ENCODE data around the gene MYBPHL.
"Not testable (repeated sequence)": the region's sequence is repeated elsewhere in the genome, so short reads cannot be mapped to it uniquely, and the experiment has no call there.

The MYBPHL gene

GRCh38 chr1:109293026-109293425 is 13.8 kb downstream of the MYBPHL start:
- TF ChIP-seq CTCF (IDR thresholded peaks at IDR 0.05; ENCODE audit: insufficient read depth, low read length, poor library complexity, severe bottlenecking), result no peak
- Histone ChIP-seq H3K36me3 (ENCODE audit: control insufficient read depth, insufficient read depth, low read length) (no peaks in the 10 kb centered on the region), H3K27me3 (replicated peaks; ENCODE audit: control insufficient read depth, insufficient read depth, low read length) (no peaks in the 10 kb centered on the region; the same call in 1 of the 2 replicates), H3K4me3 (replicated peaks; ENCODE audit: low read depth, low read length) (no peak overlapping the region)
- no peak for DNase-seq (ENCODE audit: extremely low read depth, insufficient read length)

- H3K36me3 ChIP-seq (ENCODE audit: control insufficient read depth, insufficient read depth, low read length), result no peaks in the 10 kb centered on the region
- no peak for DNase-seq (ENCODE audit: extremely low read depth, insufficient read length)
- H3K4me3 ChIP-seq (replicated peaks; ENCODE audit: low read depth, low read length), result no peak overlapping the region
- TF ChIP-seq CTCF (IDR thresholded peaks at IDR 0.05; ENCODE audit: insufficient read depth, low read length, poor library complexity, severe bottlenecking), result no peak
- H3K27me3 ChIP-seq (replicated peaks; ENCODE audit: control insufficient read depth, insufficient read depth, low read length), result no peaks in the 10 kb centered on the region; the same call in 1 of the 2 replicates
These were observed 14.4 kb downstream of the MYBPHL start for GRCh38 chr1:109292364-109292763.

GRCh38 chr1:109290998-109291397 is 15.8 kb downstream of the MYBPHL start:
- Histone ChIP-seq H3K4me3 (replicated peaks; ENCODE audit: low read depth, low read length) (no peak overlapping the region), H3K27me3 (replicated peaks; ENCODE audit: control insufficient read depth, insufficient read depth, low read length) (no peaks in the 10 kb centered on the region; the same call in 1 of the 2 replicates), H3K36me3 (ENCODE audit: control insufficient read depth, insufficient read depth, low read length) (no peaks in the 10 kb centered on the region)
- TF ChIP-seq CTCF (IDR thresholded peaks at IDR 0.05; ENCODE audit: insufficient read depth, low read length, poor library complexity, severe bottlenecking), result no peak
- DNase-seq (ENCODE audit: extremely low read depth, insufficient read length), result no peak

- TF ChIP-seq CTCF (IDR thresholded peaks at IDR 0.05; ENCODE audit: insufficient read depth, low read length, poor library complexity, severe bottlenecking), result no peak
- DNase-seq (ENCODE audit: extremely low read depth, insufficient read length), result no peak
- Histone ChIP-seq H3K36me3 (ENCODE audit: control insufficient read depth, insufficient read depth, low read length) (no peaks in the 10 kb centered on the region), H3K27me3 (replicated peaks; ENCODE audit: control insufficient read depth, insufficient read depth, low read length) (no peaks in the 10 kb centered on the region; the same call in 1 of the 2 replicates), H3K4me3 (replicated peaks; ENCODE audit: low read depth, low read length) (no peak overlapping the region)
These were observed 16.7 kb downstream of the MYBPHL start for GRCh38 chr1:109290137-109290536.

GRCh38 chr1:109286762-109287161 is 20.0 kb downstream of the MYBPHL start:
- H3K36me3 ChIP-seq (ENCODE audit: control insufficient read depth, insufficient read depth, low read length); H3K27me3 ChIP-seq (replicated peaks; ENCODE audit: control insufficient read depth, insufficient read depth, low read length); H3K4me3 ChIP-seq (replicated peaks; ENCODE audit: low read depth, low read length); DNase-seq (ENCODE audit: extremely low read depth, insufficient read length): not testable (repeated sequence)

GRCh38 chr1:109283748-109284600 is 22.8 kb downstream of the MYBPHL start:
- TF ChIP-seq CTCF (IDR thresholded peaks at IDR 0.05; ENCODE audit: insufficient read depth, low read length, poor library complexity, severe bottlenecking), result no peak
- H3K36me3 ChIP-seq (ENCODE audit: control insufficient read depth, insufficient read depth, low read length), result no peaks in the 10 kb centered on the region
- no peaks in the 10 kb centered on the region for H3K27me3 ChIP-seq (replicated peaks; ENCODE audit: control insufficient read depth, insufficient read depth, low read length)
- no peak for DNase-seq (ENCODE audit: extremely low read depth, insufficient read length)
- H3K4me3 ChIP-seq (replicated peaks; ENCODE audit: low read depth, low read length), result peak overlapping the region; percentile 85
